Prostate gland (tissue), 2 donors: ENCODE data around the gene NDEL1. TPM values are rescaled to one million over a fixed set of nuclear protein-coding genes. Genes with fewer than 3 reads are reported as not detected.
"Not testable (repeated sequence)": the region's sequence is repeated elsewhere in the genome, so short reads cannot be mapped to it uniquely, and the experiment has no call there.

Experiments
- DNase-seq: peaks from one replicate; pipeline ENCODE4 v3.0.0-alpha.2; 2019; ENCODE audit warnings: low spot score
- H3K27ac ChIP-seq, 2 donors: fragments of 200-600 bp; sonication (generic); 2 replicates each; pipeline ENCODE4 v1.5.1; 2017 to 2019
- H3K27me3 ChIP-seq: fragments of 200-600 bp; sonication (generic); replicated peaks from 2 replicates; pipeline ENCODE4 v1.5.1; 2019; ENCODE audit not compliant: insufficient read depth
- H3K36me3 ChIP-seq, 2 donors: fragments of 200-600 bp; sonication (generic); 1 replicate in 1 of 2; 2 replicates in 1 of 2; pipeline versions ENCODE4 v1.5.1 to v1.8.1; 2017 to 2019
- H3K4me1 ChIP-seq: fragments of 200-600 bp; sonication (generic); replicated peaks from 2 replicates; pipeline ENCODE4 v1.5.1; 2019
- H3K4me3 ChIP-seq, 2 donors: fragments of 200-600 bp; sonication (generic); 2 replicates each; pipeline ENCODE4 v1.5.1; 2017 to 2019
- H3K9me3 ChIP-seq: fragments of 200-600 bp; sonication (generic); 2 replicates; pipeline ENCODE4 v1.5.1; 2017
- POLR2A ChIP-seq: fragments of 450-650 bp; IDR thresholded peaks from one replicate; pipeline ENCODE4 v1.6.1; 2016; ENCODE audit warnings: antibody characterized with exemption, mild to moderate bottlenecking
- POLR2AphosphoS5 ChIP-seq: sonication (generic); formaldehyde crosslinking; IDR thresholded peaks from one replicate; pipeline ENCODE4 v1.6.1; 2017; ENCODE audit warnings: antibody characterized with exemption
- WGBS: methylation state at CpG from one replicate; pipeline ENCODE4 v1.1.5; 2018; 5-methylcytosine and 5-hydroxymethylcytosine counted together
- intact Hi-C: fragments of 100-400 bp; cut with DNase I; formaldehyde crosslinking; loops from one replicate; pipeline ENCODE4 v1.14.2; 2022
- total RNA-seq, 2 donors: library from RNA; depleted of rRNA; stranded (reverse); fragments of >200 nt; gene quantifications; one replicate each; pipeline ENCODE4 v1.1.0, GENCODE V29; 2016
- TF ChIP-seq, protein P1 (sequence below), 4 experiments: fragments of 200-600 bp in 2 of 4; fragments of 450-650 bp in 2 of 4; sonication (generic) in 2 of 4; IDR thresholded peaks; 1 replicate in 3 of 4; 2 replicates in 1 of 4; pipeline ENCODE4 v1.5.1; 2016 to 2019; ENCODE audit warnings: antibody characterized with exemption in 4 of 4, mild to moderate bottlenecking in 2 of 4, moderate library complexity in 2 of 4

The NDEL1 gene
- total RNA-seq, 2 donors from 2014 or later: 32.5 to 62.2 TPM

DNA sequence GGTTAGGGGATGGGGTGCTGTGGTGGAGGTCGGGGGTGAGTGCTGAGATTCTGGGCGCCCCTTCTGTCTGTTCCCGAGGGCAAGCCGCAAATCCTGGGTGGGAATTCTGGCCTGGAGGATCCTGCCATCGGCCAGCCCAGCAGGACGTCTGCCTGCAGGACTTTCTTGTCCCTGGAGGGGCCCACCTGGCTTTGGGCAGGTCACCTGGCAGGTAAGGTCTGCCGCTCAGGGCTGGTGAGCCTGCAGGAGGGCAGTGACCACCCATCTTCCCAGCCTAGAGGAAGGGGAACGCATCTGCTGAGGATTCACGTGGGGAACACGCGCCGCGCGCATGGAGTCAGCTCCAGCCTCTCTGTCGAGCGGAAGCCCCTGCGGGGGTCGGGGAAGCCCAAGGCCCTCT, 43.4 kb upstream of the NDEL1 start:
- H3K9me3 ChIP-seq: no peaks in the 10 kb centered on the region
- no peaks in the 10 kb centered on the region for H3K36me3 ChIP-seq
- intact Hi-C loops: no loop called here
- no peak for DNase-seq
- H3K4me1 ChIP-seq: no peaks in the 10 kb centered on the region
- H3K4me3 ChIP-seq: no peak overlapping the region
- 58% methylated on average over 18 of the region's 18 CpGs for WGBS
- no peak for TF ChIP-seq POLR2A
- TF ChIP-seq POLR2AphosphoS5: no peak
- TF ChIP-seq, protein P1, sequence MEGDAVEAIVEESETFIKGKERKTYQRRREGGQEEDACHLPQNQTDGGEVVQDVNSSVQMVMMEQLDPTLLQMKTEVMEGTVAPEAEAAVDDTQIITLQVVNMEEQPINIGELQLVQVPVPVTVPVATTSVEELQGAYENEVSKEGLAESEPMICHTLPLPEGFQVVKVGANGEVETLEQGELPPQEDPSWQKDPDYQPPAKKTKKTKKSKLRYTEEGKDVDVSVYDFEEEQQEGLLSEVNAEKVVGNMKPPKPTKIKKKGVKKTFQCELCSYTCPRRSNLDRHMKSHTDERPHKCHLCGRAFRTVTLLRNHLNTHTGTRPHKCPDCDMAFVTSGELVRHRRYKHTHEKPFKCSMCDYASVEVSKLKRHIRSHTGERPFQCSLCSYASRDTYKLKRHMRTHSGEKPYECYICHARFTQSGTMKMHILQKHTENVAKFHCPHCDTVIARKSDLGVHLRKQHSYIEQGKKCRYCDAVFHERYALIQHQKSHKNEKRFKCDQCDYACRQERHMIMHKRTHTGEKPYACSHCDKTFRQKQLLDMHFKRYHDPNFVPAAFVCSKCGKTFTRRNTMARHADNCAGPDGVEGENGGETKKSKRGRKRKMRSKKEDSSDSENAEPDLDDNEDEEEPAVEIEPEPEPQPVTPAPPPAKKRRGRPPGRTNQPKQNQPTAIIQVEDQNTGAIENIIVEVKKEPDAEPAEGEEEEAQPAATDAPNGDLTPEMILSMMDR (IDR thresholded peaks at IDR 0.05): no peak
- H3K27me3 ChIP-seq: peaks cover 5% of the 10 kb centered on the region
- H3K27ac ChIP-seq: no peak overlapping the region

DNA sequence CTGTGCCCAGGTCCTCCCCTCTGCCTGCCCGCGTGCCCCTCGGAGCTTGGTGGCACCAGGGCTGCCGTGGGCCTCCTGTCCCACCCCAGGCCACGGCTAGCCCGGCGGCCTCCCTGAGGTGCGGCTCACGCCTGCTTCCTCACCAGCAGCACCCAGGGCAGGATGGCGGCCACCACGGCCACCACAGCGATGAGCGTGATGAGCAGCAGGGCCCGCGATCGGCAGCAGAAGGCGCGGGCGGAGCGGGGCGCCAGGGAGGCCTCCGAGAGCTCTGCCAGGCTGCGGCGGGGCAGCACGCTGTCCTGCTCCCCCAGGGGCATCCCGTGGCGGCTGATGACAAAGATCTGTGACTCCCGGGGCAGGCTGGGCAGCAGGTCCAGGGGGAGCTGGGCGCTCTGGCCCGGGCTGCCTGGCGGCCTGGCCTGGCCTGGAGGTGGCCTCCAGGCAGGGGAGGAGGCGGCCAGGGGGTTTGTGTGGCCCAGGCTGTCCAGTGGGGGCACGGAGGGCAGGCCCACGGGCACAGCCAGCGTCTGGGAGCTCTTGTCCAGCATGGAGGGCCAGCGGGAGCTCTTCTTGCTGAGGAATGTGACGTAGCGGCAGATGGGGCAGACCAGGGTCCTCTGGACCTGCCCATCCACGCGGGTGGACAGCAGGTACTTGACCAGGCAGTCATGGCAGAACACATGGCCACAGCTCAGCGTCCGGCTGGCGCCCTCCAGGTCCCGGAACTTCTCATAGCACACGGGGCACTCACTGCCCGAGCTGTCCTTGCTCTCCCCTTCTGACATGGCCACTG, 42.8 kb upstream of the NDEL1 start:
- no peak for DNase-seq
- Histone ChIP-seq H3K36me3 (no peaks in the 10 kb centered on the region), H3K27ac (no peak overlapping the region), H3K4me3 (no peak overlapping the region), H3K27me3 (peaks cover 5% of the 10 kb centered on the region), H3K4me1 (no peaks in the 10 kb centered on the region), H3K9me3 (no peaks in the 10 kb centered on the region)
- TF ChIP-seq POLR2AphosphoS5 (no peak), POLR2A (no peak)
- TF ChIP-seq, protein P1 (IDR thresholded peaks at IDR 0.05): no peak
- intact Hi-C loops: no loop called here
- WGBS: 82% methylated on average over 40 of the region's 46 CpGs

DNA sequence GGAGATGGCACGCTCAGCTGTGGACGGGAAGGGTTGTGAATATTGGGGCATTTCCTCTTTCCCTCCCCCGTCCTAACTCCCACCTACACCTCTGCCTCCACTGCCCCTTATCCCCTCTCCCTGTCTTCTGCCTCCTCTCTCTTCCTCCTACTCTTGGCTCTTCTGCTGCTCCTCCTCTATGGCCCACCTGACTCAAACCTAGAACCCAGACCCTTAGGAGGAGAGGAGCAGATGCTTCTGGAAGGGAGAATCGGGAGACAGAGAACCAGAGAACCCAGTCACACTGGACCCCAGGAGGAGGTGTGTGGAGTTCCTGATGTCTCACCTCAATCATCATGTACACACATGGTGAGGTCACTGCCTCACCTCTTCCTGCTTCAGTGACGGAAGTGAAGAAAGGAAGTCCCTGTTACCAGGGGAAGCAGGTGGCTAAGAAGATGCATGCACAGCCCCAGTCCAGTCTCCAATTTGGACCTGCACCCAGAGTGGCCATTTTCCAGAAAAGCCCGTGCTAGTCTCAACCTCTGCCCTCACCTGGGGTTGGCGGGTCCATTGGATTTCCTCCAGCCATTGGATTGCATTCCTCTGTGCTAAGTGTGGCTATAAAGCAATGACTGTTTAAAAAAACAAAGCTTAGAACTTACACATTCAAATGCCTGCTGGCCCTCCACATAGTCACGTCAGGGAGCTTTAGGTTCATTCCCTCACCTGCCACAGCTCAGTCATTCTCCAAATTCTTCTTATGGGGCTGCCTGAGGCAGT, 42.0 kb upstream of the NDEL1 start:
- TF ChIP-seq POLR2A: no peak
- DNase-seq: no peak
- Histone ChIP-seq H3K4me3 (no peak overlapping the region), H3K27ac (no peak overlapping the region), H3K36me3 (no peaks in the 10 kb centered on the region), H3K9me3 (no peaks in the 10 kb centered on the region), H3K27me3 (peaks cover 5% of the 10 kb centered on the region), H3K4me1 (no peaks in the 10 kb centered on the region)
- 52% methylated on average over 8 of the region's 8 CpGs for WGBS
- intact Hi-C loops: no loop called here

DNA sequence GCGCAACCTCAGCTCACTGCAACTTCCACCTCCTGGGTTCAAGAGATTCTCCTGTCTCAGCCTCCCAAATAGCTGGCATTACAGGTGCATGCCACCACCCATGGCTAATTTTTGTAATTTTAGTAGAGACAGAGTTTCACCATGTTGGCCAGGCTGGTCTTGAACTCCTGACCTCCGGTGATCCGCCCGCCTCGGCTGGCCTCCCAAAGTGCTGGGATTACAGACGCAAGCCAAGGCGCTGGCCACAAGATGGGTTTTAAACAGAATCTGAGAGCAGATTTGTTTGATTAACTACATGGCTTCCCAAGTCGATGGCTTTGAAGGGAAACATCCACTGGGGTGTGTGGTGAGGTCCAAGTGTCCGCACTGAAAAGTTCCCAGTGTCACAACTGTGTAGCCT, 41.2 kb upstream of the NDEL1 start:
- H3K27ac ChIP-seq, H3K36me3 ChIP-seq, H3K9me3 ChIP-seq, H3K4me1 ChIP-seq, H3K4me3 ChIP-seq, H3K27me3 ChIP-seq, DNase-seq, intact Hi-C loops: not testable (repeated sequence)
- 90% methylated on average over 9 of the region's 9 CpGs for WGBS

DNA sequence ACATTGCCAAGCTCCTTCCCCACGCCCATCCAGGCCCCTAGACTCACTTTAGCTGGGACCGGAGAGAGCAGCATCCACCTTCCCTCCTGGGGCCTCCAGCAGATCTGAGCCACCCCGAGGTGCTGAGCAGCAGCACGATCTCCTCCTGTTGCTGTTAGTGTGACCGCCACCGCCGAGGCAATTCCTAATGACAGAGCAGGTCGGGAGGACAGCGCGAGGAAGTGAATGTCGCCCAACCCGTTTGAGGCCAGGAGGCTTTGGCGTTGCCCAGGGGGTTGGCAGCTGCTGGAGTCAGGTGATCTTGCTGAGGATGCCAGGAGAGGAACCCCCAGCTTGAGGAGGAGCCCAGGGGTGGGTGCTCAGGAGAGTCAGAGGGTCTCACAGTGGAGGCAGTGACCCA, 38.0 kb upstream of the NDEL1 start, which contains the start of gene RNF222:
Gene RNF222, minus strand, starts transcription at position 192 of the 400 bp plus-strand sequence. CDS start 4,366 bp downstream, outside the sequence.
- Histone ChIP-seq H3K36me3 (no peaks in the 10 kb centered on the region), H3K4me1 (no peaks in the 10 kb centered on the region), H3K9me3 (no peaks in the 10 kb centered on the region), H3K27me3 (peaks cover 5% of the 10 kb centered on the region), H3K4me3 (no peak within 1 kb of the TSS), H3K27ac (no peak within 1 kb of the TSS)
- TF ChIP-seq POLR2A (peak; percentile 10), POLR2AphosphoS5 (no peak)
- TF ChIP-seq, protein P1 (IDR thresholded peaks at IDR 0.05): no peak
- DNase-seq: no peak
- WGBS: 21% methylated on average over 13 of the region's 13 CpGs
- intact Hi-C loops: no loop called here
